ENCODE measurements around the gene CSNK1G1.
A peak's percentile ranks its signal among the peaks of the same experiment; 100 is the strongest.
"Not testable (repeated sequence)": the region's sequence is repeated elsewhere in the genome, so short reads cannot be mapped to it uniquely, and the experiment has no call there.

Gene CSNK1G1

DNA sequence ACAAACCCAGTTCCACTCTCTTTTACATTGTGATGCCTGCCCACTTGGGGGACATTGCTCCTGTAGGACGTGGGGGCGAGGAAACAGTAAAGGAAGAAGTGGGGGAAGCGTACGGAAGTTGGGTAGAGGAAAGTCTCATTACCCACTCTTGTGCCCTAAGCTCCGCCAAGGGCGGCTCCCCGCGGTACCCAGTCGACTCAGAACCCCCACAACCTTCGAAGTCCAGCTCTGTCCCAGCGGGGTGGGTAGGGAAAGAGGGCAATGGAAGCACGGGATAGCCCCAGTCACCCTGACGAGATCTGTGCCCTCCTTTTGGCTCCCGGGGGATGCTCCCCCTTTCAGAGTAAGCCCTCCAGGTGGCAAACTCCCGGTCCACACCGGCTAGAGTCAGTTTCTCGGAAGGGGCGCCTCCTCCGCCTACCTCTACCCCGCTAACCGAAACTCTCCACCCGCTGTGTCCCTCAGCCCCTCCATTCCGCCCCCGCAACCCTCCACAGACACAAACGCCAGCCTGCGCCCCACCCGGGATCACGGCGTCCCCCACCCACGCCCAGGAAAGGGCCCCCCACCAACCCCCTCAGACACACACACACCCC lies 527 bp downstream of the CSNK1G1 start:
- no peaks in the 10 kb centered on the region for H3K36me3 ChIP-seq
- TF ChIP-seq, protein P1, sequence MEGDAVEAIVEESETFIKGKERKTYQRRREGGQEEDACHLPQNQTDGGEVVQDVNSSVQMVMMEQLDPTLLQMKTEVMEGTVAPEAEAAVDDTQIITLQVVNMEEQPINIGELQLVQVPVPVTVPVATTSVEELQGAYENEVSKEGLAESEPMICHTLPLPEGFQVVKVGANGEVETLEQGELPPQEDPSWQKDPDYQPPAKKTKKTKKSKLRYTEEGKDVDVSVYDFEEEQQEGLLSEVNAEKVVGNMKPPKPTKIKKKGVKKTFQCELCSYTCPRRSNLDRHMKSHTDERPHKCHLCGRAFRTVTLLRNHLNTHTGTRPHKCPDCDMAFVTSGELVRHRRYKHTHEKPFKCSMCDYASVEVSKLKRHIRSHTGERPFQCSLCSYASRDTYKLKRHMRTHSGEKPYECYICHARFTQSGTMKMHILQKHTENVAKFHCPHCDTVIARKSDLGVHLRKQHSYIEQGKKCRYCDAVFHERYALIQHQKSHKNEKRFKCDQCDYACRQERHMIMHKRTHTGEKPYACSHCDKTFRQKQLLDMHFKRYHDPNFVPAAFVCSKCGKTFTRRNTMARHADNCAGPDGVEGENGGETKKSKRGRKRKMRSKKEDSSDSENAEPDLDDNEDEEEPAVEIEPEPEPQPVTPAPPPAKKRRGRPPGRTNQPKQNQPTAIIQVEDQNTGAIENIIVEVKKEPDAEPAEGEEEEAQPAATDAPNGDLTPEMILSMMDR (IDR thresholded peaks at IDR 0.05), result no peak
- intact Hi-C loops (cut with DNase I; ENCODE audit: low total_unique reads), result loop anchor here (5.0 kb wide), 1 partner anchor 148 kb away; no protein-coding TSS in a partner anchor

DNA sequence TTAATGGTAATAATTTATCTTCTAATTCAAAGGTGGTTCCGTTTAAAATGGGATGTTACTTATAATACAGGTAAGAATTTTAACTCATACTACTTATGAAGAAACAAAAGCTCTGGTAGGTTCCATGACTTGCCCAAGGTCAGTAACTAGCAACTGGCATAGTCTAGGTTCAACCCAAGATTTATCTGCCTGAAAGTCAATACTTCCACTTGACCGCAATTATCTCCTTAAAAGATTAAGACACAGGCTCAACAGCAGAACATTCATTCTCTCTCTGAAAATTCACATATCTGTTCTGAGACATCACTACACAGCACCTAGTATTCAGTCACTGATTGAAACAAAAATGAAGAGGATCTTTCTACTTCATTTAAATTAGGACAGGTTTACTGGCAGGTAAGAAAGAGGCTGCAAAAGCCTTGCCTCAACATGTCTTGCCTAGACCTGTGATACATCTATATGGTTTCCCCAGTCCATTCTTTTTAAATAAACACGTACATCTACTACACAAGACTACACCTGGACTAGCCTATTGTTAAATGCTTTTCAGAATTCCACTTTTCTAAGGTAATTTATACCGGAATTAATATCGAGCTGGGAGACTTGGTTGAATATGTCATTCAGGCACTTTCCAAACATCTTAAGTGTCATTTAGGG lies 1.2 kb downstream of the CSNK1G1 start:
- intact Hi-C loops (cut with DNase I; ENCODE audit: low total_unique reads), result loop anchor here (5.0 kb wide), 1 partner anchor 148 kb away; no protein-coding TSS in a partner anchor
- no peaks in the 10 kb centered on the region for H3K9me3 ChIP-seq
- H3K27ac ChIP-seq, result peak overlapping the region; percentile 79 to 87
- peaks cover 0 to 20% (median 11%) of the 10 kb centered on the region in 4 donors for H3K4me1 ChIP-seq
- peak overlapping the region; percentile 73 to 99 for H3K4me3 ChIP-seq
- H3K36me3 ChIP-seq, result no peaks in the 10 kb centered on the region
- no peak for DNase-seq
- TF ChIP-seq, protein P1 (IDR thresholded peaks at IDR 0.05), result no peak
- H3K27me3 ChIP-seq, result no peaks in the 10 kb centered on the region

More for the DNA sequence above, 527 bp downstream of the CSNK1G1 start:
- Histone ChIP-seq H3K27me3 (no peaks in the 10 kb centered on the region), H3K9me3 (no peaks in the 10 kb centered on the region), H3K27ac (peak overlapping the region; percentile 79 to 87), H3K4me3 (peak overlapping the region; percentile 73 to 99), H3K4me1 (peaks cover 0 to 20% (median 11%) of the 10 kb centered on the region in 4 donors)
- peak in 1 of 2 donors; percentile 28 for DNase-seq

DNA sequence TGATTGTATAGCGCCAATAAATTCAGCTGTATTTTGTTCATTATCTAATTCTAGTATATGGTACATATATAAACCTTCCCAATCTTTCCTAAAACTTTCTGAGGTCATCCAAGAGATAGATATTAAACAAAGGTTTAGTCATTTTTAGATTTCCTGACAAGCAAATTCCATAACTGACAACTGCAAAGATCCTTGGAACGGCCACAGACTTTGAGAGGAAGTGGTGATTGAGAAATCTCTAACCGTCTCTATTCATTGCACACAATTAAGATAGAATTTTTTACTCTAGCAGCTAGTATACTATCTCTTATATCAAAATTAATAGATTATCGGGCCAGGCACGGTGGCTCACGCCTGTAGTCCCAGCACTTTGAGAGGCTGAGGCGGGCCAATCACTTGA lies 4.7 kb downstream of the CSNK1G1 start:
- peaks cover 0 to 15% (median 9%) of the 10 kb centered on the region in 4 donors for H3K4me1 ChIP-seq
- no peaks in the 10 kb centered on the region for H3K9me3 ChIP-seq
- H3K27me3 ChIP-seq, result no peaks in the 10 kb centered on the region
- H3K4me3 ChIP-seq, result no peak overlapping the region
- TF ChIP-seq, protein P1 (IDR thresholded peaks at IDR 0.05), result no peak
- no peaks in the 10 kb centered on the region for H3K36me3 ChIP-seq
- intact Hi-C loops (cut with DNase I; ENCODE audit: low total_unique reads), result no loop called here
- no peak for DNase-seq
- H3K27ac ChIP-seq, result no peak overlapping the region

DNA sequence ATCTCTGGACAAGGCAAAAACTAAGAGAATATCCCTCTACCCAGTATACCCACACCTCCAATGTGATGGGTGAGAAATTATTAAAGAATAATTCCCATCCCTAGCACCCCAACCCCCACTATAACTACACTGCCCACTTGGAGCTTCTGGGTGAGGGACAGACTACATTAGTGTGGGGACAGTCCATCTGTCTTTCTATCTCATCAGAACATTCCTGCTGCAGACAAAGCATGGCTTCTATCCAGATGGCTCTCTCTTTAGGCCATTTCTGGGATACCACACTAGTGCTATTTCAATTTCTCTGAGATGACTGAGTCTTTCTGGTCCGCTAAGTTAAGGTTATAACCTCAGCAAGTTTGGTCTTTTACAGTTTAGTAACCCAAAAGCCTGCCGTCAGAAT lies 6.6 kb downstream of the CSNK1G1 start:
- Histone ChIP-seq H3K36me3 (no peaks in the 10 kb centered on the region), H3K27ac (no peak overlapping the region), H3K4me1 (peaks cover 0 to 6% (median 0%) of the 10 kb centered on the region in 4 donors), H3K9me3 (no peaks in the 10 kb centered on the region), H3K27me3 (no peaks in the 10 kb centered on the region), H3K4me3 (no peak overlapping the region)
- DNase-seq, result no peak
- intact Hi-C loops (cut with DNase I; ENCODE audit: low total_unique reads), result no loop called here
- TF ChIP-seq, protein P1 (IDR thresholded peaks at IDR 0.05), result no peak

DNA sequence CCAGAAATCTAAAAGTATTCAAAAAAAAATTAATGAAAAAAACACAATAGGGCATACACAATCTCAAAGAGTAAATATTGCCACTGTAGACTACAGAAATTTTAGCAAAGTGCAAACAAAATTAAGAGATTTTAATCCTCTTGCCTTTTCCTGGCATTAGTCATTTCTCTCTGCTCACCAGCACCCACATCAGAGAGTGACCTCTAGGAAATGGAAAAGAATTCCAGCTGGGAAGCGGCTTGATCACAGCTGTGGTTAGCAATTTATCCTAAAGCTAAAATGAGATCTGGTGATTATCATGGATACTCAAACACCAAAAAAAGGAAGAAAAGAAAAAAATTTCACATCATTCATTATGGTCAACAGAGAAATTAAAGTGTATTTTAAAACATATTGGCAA lies 7.5 kb downstream of the CSNK1G1 start:
- H3K27me3 ChIP-seq, result no peaks in the 10 kb centered on the region
- no peaks in the 10 kb centered on the region for H3K9me3 ChIP-seq
- DNase-seq, result no peak
- H3K4me1 ChIP-seq, result no peaks in the 10 kb centered on the region
- TF ChIP-seq, protein P1 (IDR thresholded peaks at IDR 0.05), result no peak
- H3K27ac ChIP-seq, result no peak overlapping the region
- intact Hi-C loops (cut with DNase I; ENCODE audit: low total_unique reads), result no loop called here
- H3K36me3 ChIP-seq, result no peaks in the 10 kb centered on the region
- H3K4me3 ChIP-seq, result no peak overlapping the region

DNA sequence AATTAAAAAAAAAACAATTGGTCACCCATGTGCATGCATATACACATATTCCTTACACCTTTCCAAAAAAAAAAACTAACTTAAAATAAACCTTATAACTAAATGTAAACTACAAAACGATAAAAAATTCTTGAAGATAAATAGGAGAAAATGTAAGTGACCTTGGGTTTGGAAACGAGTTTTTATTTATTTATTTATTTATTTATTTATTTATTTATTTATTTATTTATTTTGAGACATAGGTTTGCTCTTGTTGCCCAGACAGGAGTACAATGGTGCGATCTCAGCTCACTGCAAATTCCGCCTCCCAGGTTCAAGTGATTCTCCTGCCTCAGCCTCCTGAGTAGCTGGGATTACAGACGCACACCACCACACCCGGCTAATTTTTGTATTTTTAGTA lies 9.7 kb downstream of the CSNK1G1 start:
- intact Hi-C loops (cut with DNase I; ENCODE audit: low total_unique reads); H3K9me3 ChIP-seq; DNase-seq; H3K27me3 ChIP-seq; H3K27ac ChIP-seq; H3K4me3 ChIP-seq; H3K4me1 ChIP-seq: not testable (repeated sequence)
- H3K36me3 ChIP-seq, result peaks cover 0 to 12% (median 0%) of the 10 kb centered on the region in 3 donors
